Stimulated activated CD4-positive, alpha-beta T cell treated with anti-CD3 and anti-CD28 coated beads, Interleukin-4, amount 100 ng/mL, for 24 hours (primary cell): Measurements from ENCODE around the gene SPAG4.

Experiments used
- DNase-seq: peaks from one replicate; pipeline ENCODE4 v3.0.0-alpha.2; 2020

The SPAG4 gene

GRCh38 chr20:35625584-35626385 is 10.2 kb downstream of the SPAG4 start:
- DNase-seq, result no peak

GRCh38 chr20:35626386-35627001 is 10.9 kb downstream of the SPAG4 start:
- DNase-seq, result no peak

GRCh38 chr20:35627121-35627520 is 11.5 kb downstream of the SPAG4 start:
- no peak for DNase-seq

- DNase-seq, result no peak
Measured at GRCh38 chr20:35629427-35630145, 14.0 kb downstream of the SPAG4 start.

- DNase-seq, result no peak
Measured at GRCh38 chr20:35630636-35631035, 15.0 kb downstream of the SPAG4 start.

GRCh38 chr20:35632539-35633115 is 17.0 kb downstream of the SPAG4 start:
- no peak for DNase-seq

- no peak for DNase-seq
Measured at GRCh38 chr20:35635652-35636051, 20.0 kb downstream of the SPAG4 start.

- no peak for DNase-seq
Measured at GRCh38 chr20:35636095-35636494, 20.5 kb downstream of the SPAG4 start.

- DNase-seq, result no peak
Measured at GRCh38 chr20:35637276-35637675, 21.6 kb downstream of the SPAG4 start.

- DNase-seq, result no peak
Measured at GRCh38 chr20:35638751-35639150, 23.1 kb downstream of the SPAG4 start.

- DNase-seq, result no peak
Measured at GRCh38 chr20:35640724-35641123, 25.1 kb downstream of the SPAG4 start.

- DNase-seq, result no peak
Measured at GRCh38 chr20:35641743-35642142, 26.1 kb downstream of the SPAG4 start.

GRCh38 chr20:35643045-35643444 is 27.4 kb downstream of the SPAG4 start:
- no peak for DNase-seq

- DNase-seq, result no peak
Measured at GRCh38 chr20:35644806-35645205, 29.2 kb downstream of the SPAG4 start.

- DNase-seq, result no peak
Measured at GRCh38 chr20:35648836-35649235, 33.2 kb downstream of the SPAG4 start.

- DNase-seq, result no peak
Measured at GRCh38 chr20:35650632-35651031, 35.0 kb downstream of the SPAG4 start.

- DNase-seq, result no peak
Measured at GRCh38 chr20:35651958-35652357, 36.3 kb downstream of the SPAG4 start.

GRCh38 chr20:35652641-35653429 is 37.2 kb downstream of the SPAG4 start:
- no peak for DNase-seq

GRCh38 chr20:35653430-35653734 is 37.8 kb downstream of the SPAG4 start:
- DNase-seq, result no peak

- DNase-seq, result no peak
Measured at GRCh38 chr20:35653893-35654292, 38.3 kb downstream of the SPAG4 start.

- no peak for DNase-seq
Measured at GRCh38 chr20:35654415-35654814, 38.8 kb downstream of the SPAG4 start.

GRCh38 chr20:35657271-35657670 is 41.6 kb downstream of the SPAG4 start:
- no peak for DNase-seq
